GM18508 (cell line): ENCODE measurements around the gene DMGDH.

Source experiments
- ATAC-seq: cut with Tn5 transposase; IDR thresholded peaks from one replicate; pipeline ENCODE4 v1.9.1; 2021; ENCODE audit warnings: moderate number of reproducible peaks; ENCODE audit not compliant: insufficient read depth, unreplicated experiment

DMGDH gene

GRCh38 chr5:79069488-79070349, at the start of gene DMGDH, which contains the start of gene BHMT2:
DMGDH (minus strand) TSS chr5:79069674; CDS start chr5:79069620, 54 bp downstream.
BHMT2 (plus strand) TSS chr5:79069767; CDS start chr5:79069783, 16 bp downstream.
- no peak for ATAC-seq

DNA sequence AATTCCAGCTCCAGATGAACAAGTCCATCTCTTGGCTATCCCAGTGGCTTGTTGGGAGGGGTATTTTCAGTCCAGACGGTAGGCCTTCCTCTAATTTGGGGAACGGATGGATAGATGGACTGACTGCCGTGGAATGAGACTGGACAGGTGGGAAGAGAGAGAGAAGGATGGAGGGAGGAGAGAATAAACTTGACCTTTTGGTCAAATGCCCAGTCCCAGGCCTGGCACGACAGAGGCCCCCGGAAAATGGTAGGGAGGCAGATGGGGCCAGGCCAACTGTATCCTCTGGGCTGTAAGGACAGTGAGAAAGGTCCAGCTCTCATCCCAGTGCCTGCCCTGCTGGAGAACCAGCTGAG, 43.2 kb upstream of the DMGDH start:
- no peak for ATAC-seq

DNA sequence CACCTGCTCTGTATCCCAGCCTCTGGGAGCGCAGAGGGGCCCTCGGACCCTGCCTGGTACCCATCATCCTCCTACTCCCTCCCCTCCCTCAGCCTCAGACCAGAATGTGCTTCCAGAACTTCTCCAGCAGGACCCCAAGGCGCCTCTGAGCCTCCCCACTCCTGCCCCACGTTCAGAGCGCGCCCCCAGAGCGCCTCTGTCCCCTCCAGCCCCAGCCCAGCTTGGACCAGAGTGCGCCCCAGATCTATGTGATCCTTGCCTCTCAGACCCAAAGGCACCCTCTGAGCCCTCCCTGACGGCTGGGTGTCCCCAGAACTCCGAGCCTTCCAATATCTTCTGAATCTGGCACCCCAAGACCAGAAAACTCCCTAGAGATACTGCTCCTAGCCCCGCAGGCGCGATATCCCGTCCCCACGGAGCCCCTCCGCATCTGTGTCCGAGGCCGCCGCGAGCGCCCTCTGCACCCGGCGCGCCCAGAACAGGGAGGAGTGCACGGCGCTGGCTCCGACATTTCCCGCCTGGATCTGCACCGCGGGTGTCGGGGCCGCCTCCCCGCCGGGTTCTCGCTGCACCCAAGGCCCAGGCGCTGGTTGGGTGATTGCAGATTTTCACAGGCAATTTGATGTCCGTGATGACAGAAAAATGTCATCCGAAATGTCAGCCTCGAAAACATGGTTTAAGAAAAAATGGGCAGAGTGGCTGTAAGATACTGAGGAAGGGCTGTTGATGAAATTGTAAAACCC, 42.7 kb upstream of the DMGDH start:
- no peak for ATAC-seq

DNA sequence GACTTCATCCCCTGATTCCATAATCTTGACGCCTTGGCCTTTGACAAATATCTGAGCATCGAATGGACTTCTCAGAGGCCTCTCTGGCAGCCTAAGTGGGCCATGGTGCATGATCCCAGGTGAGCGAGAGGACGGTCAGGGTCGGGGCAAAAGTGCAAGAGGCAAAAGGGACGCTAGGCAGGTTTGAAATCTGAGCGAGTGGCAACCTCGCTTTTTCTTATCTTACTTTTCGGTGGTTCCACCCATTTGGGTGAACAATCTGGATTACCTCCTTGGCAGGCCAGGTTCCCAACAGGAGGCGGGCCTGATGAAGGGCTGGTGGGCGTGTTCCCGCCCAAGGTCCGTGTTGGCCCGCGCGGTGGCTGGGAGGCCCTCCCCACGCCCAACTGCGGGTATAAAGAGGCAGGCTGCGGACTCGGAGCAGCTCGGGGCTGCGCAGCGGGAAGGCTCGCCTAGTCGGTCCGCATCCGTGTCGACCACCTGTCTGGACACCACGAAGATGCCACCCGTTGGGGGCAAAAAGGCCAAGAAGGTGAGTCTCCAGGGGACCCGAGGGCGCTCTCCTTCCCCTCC, 42.0 kb upstream of the DMGDH start, which contains the start of gene BHMT:
Gene BHMT (plus strand): TSS at position 423 of the 573 bp plus-strand sequence. CDS start 77 bp downstream, at position 500.
- no peak for ATAC-seq

DNA sequence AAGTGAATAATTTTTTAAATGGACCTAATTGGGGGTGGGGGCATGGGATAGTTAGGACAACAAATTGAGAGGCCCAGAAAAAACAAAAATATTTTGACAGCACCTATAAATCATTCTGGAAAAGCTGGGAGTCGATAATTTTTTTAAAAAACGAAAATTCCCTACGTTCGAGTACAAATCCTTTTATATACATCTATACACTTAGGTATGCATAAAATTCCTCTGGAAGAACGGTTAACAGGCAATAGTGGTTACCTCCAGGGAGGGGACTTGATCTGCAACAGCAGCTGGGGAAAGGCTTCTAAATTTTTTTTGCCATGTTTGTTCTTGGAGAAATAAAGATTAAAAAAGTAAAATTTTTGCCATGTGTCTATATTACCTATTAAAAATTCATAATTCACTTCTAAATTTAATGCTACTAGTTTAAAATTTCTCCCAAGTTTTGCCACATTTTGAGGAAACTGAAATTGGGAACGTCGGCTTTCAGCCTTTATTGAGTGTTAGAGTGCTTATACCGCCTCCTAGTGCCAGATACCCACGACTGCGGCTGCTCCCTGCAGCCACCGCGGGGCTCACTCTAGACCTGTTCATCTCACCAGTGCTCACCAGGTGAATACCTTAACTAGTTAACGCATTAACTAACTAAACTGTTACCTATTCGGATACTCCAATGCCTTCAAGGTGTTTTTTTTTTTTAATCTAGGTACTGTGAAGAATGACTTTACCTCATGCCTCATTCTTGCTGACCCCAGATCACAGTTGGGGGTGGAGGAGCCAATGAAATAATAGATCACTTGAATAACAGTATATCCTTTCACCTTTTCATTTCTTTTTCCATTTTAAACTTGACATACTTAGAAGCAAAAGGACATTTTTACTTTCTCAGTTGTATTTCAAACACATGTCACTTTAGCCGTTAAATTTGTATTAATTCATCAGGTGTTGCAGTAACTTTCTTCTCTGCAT, 40.3 kb upstream of the DMGDH start:
- ATAC-seq, result no peak

GRCh38 chr5:79108792-79109191, 39.3 kb upstream of the DMGDH start:
- ATAC-seq, result no peak

- ATAC-seq, result no peak
Measured at GRCh38 chr5:79108086-79108485, 38.6 kb upstream of the DMGDH start.

DNA sequence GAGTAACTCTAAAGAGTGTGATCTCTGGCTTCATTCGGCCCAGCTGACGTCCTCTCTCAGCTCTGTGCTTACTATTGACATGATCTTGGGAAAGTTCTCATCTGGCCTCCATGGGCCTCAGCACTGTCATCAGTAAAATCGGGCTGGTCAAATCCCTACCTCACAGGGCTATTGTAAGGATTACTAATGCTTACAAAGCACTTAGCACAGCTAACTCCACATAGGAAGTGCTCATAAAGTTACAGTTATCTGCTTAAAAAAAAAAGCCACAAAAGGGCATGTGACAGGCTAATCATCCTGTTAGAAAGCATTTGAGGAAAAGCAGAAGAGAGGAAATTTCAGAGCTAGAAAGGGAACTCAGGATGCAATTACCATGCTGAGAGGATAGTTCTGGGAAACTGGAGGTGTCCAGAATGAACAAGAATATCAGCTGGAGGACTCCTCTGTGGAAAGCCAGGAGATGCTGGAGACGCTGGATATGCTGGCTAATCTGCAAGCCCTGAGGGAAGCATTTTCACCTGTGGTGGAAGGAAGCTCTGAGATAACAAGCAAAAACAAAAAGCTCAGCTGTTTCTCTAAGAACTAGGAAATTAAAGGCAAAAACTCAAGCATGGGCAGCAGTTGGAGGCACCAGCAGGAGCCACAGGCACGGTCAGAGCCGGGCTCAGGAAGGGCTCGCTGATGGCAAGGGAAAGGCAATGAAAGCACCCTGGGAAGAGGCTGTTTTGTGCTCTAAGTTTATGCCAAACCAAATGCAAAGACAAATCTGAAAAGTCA, 37.7 kb upstream of the DMGDH start:
- ATAC-seq, result no peak

GRCh38 chr5:79105868-79106267, 36.4 kb upstream of the DMGDH start:
- no peak for ATAC-seq

DNA sequence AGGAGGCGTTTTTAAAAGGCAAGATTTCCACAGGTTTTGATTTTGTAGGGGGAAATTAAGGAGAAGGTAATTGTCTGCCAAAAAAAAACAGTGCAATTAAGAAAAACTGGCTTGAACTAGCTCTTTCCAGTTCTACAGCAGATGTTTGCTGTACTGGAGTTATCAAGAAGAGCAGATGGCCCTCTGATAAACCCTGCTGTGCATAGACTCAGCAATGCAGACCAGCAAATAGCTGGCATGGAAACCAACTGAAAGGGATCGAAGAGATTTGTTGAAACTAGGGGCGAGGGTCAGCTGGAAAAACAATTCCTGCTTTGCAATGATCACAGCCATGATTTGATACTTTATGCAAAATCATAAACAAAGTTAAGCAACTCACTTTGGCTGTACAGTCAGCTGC, 24.3 kb upstream of the DMGDH start:
- ATAC-seq, result no peak

DNA sequence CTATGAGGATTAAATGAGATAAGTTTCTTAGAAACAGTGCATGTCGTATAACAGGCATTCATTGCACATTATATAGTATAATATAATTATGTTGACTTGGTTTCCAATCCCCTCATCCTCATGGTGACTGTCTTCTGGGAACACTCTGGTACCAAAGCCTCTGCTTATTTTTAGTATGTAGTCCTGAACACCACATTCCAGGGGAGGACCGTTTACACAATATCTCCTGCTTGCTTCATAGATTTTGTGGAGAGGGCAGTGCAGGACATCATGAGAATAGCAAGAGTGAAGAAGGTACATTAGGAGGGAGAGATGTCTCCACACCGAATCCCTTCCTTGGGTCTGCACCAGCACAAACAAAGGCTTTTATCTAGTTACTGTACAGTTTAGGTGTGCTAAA, 21.6 kb upstream of the DMGDH start:
- ATAC-seq, result no peak

GRCh38 chr5:79088507-79088906, 19.0 kb upstream of the DMGDH start:
- ATAC-seq, result no peak

GRCh38 chr5:79086116-79086515, 16.6 kb upstream of the DMGDH start:
- no peak for ATAC-seq

GRCh38 chr5:79081779-79082178, 12.3 kb upstream of the DMGDH start:
- ATAC-seq, result no peak

DNA sequence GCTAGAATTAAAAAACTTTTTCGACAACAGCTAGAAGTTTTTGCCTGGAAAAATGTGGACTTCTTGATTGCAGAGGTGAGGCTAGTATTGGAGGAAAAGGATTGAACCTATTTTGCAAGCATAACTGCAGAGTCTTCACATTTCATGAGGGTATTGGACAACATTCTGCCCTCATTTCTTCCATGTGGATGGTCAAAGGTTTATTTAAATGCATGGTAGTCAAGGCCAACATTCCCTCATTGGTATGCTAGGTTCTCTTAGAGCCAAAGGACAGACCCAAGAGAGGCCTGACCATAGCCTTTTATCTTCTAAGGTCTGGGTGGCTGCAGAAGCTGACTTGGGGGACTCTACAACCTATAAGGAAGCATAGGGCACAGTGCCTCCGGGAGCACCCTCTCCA, 11.3 kb upstream of the DMGDH start:
- ATAC-seq, result no peak

DNA sequence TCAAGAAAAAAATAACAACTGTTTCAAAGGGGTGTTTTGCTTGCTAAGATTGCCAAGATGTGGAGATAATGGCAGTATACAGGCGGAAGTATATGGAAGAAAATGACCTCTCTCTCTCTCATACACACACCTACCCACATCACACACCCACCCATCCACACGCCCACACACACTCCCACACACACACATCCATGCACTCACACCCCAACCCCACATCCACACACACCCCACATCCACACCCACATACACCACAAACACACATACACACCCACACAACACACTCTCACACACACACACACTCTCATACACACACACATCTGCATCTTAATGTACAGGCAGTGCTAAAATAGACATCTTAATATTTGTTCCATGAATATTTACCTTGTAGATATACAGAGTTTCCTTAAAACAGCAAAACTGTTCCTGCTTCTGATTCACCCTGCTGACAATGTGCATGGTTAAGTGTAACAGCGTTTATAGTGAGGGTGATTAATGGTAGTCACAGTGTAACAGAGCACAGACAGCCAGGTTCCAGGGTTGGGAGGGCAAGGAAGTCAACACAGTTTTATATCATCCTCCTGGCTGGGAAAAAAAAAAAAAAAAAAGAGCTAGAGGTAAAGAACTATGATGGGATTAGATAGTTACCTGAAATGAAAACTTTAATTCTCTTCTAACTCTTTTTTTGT, 8.3 kb upstream of the DMGDH start:
- no peak for ATAC-seq

DNA sequence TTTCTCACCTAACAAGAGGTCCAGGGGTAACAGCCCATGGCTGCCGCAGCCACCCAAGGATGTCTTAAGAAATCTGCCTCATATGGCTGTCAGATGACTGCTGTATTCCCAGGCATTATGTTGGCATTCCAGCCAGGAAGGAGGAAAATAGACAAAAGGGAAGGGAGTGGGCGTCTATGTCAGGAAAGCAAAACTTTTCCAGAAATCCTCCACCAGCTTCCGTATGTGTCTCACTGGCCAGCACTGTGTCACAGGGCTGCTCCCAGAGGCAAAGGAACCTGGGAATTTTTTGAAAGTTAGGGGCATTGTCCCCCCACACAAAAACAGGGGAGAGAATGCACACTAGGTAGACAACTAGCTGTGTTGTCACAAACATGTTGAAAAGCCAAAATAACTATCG, 7.3 kb upstream of the DMGDH start:
- ATAC-seq, result no peak

GRCh38 chr5:79075646-79076426, 6.4 kb upstream of the DMGDH start:
- ATAC-seq, result no peak
